ENCODE data around the gene HNRNPUL2.
"Not testable (repeated sequence)": the region's sequence is repeated elsewhere in the genome, so short reads cannot be mapped to it uniquely, and the experiment has no call there.

The HNRNPUL2 gene

DNA sequence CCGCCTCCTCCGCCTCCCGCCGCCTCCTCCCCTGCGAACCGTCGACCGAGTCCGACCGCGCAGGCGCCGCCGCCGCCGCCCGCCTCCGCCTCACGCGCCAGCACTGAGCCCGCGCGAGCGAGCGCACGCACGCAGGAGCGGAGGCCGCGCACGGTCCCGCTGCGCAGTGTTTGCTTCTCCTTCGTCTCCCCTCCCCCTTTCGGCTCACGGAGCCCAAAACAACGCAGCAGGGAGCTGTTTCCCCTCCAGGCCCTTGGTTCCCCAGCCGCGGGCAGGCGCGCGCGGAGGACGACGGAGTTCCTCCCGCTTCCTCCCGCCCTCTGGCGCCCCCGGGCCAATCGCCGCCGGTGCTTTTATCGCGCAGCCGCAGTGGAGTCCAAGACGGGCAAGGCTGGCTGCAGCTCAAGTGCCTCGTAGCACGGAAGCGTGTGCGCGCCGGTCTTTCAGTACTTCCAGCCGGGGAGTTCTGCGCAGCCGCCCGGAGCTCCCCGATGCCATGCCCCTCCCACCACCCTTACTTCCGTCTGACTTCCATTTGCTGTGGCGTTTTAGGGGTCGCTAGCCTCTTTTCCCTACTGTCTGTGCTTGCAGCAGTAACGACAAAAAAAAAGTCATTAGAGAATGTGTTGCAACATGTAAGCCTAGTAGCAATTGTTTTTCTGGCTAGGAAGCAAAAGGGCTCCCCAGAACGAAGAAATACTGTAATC is at the start of gene HNRNPUL2:
TSS of gene HNRNPUL2 (minus strand) at position 293 of the 707 bp plus-strand sequence. CDS start 301 bp downstream, outside the sequence.
- peak; percentile 99 for DNase-seq

- DNase-seq: no peak
These were observed 48.4 kb upstream of the HNRNPUL2 start for GRCh38 chr11:62775646-62776045.

- no peak for DNase-seq
These were observed 47.1 kb upstream of the HNRNPUL2 start for GRCh38 chr11:62774407-62774806.

DNA sequence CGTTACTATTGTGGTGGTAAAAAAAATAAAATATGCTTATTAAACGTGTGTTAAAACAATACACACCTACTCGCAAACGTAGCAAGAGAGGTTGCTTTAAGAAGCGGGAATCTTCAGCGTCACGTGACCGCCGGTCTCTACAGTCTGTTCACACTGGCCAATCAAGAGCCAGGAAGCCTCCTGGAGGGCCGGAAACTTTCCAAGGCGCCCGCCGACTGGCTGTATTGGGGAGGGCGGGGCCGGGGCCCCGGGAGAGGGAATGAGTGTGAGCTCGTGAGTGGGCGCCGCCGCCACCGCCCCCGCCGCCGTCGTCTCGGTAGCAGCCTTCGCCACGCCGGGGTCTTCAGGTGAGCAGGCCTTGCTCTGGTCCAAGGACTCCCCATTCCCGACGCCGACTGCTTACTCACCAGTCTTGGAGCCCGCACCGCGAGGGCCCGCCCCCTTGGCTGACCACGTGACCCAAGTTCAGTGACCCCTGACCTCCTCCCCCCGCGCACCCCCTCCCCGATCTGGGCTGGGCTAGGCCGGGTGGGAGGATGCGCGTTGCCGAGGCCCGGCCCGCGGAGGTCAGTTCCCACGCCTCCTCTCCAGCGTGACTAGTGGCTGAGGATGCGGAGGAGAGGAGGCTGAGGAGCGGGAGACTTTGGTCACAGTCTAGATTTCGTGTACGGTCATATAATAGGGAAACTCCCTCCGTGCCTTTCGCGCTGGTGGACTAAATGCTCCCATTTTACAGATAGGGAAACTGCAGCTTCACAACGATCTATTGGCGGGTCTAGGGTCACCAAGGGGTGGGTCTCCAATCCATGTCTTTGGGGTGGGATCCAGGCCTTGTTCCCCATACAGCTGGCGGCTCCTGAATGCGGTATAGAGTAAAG is 44.1 kb upstream of the HNRNPUL2 start, which contains the start of gene TAF6L:
TSS of gene TAF6L (plus strand) at position 253 of the 878 bp plus-strand sequence. CDS start 4,388 bp downstream, outside the sequence.
- peak; percentile 98 for DNase-seq

DNA sequence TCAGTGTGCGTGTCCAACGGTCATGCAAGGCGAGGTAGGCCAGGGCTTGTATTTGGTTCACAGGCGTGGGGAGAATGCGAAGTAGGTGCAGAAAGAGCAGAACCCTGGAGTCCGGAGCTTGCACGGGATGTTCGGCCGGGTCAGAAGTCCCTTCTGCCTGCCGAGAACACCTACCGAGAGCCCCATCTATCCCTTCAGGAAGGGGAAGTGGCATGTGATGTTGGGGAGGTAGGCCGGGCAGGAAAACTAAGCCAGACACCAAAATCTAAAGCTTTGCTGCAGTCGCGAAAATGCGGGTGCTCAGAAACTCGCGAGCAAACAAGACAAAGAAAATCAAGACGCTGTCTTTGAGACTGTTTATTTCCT is 43.5 kb upstream of the HNRNPUL2 start:
- DNase-seq: no peak

DNA sequence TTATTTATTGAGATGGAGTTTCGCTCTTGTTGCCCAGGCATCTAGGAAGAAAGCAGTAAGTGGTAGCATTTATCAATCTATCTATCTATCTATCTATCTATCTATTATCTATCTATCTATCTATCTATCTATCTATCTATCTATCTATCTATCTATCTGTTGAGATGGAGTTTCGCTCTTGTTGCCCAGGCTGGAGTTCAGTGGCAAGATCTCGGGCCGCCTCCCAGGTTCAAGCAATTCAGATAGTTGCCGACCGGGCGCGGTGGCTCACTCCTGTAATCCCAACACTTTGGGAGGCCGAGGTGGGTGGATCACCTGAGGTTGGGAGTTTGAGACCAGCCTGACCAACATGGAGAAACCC is 33.6 kb upstream of the HNRNPUL2 start:
- not testable (repeated sequence) for DNase-seq

GRCh38 chr11:62757846-62758788 is 30.9 kb upstream of the HNRNPUL2 start:
- DNase-seq: no peak

- no peak for DNase-seq
These were observed 27.9 kb upstream of the HNRNPUL2 start for GRCh38 chr11:62755086-62755615.

- peak; percentile 99 for DNase-seq
These were observed 26.7 kb upstream of the HNRNPUL2 start, which contains the start of gene ZBTB3 for GRCh38 chr11:62753736-62754603. Gene ZBTB3, minus strand, starts transcription at chr11:62754160. Its CDS starts 496 bp downstream, at chr11:62753664.

GRCh38 chr11:62752994-62753735 is 25.9 kb upstream of the HNRNPUL2 start:
- DNase-seq: no peak

GRCh38 chr11:62752177-62752785 is 25.0 kb upstream of the HNRNPUL2 start:
- no peak for DNase-seq

DNA sequence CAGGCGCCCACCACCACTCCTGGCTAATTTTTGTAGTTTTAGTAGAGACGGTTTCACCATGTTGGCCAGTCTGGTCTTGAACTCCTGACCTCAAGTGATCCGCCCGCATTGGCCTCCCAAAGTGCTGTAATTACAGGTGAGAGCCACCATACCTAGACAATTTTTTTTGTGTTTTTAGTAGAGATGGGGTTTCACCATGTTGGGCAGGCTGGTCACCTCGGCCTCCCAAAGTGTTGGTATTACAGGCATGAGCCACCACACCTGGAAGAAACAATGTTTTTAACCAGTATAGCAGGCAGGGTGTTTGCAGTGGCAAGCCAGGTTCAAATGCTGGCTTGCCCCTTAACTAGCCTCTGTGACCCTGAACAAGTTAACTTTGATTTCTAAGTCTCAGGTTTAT is 22.7 kb upstream of the HNRNPUL2 start:
- DNase-seq: not testable (repeated sequence)

- no peak for DNase-seq
These were observed 20.4 kb upstream of the HNRNPUL2 start for GRCh38 chr11:62747475-62748160.

DNA sequence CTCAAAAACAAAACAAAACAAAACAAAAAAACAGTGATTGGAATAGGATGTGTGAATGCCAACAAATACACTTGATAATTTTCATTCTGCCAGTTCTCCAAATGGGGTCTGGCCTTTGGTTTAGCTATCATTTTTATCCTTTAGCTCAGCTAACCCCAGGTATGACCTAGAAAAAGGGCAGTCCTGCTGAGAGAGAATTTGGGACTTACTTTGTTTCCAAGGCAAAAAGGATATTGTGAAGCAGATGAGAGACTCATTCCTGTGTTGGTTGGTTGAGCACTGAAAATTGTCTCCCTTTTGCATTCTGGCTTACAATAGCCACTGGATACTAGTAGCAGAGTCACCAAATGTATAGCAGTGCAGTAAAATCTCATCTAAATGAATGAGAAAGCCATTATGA is 9.9 kb upstream of the HNRNPUL2 start:
- DNase-seq: no peak

DNA sequence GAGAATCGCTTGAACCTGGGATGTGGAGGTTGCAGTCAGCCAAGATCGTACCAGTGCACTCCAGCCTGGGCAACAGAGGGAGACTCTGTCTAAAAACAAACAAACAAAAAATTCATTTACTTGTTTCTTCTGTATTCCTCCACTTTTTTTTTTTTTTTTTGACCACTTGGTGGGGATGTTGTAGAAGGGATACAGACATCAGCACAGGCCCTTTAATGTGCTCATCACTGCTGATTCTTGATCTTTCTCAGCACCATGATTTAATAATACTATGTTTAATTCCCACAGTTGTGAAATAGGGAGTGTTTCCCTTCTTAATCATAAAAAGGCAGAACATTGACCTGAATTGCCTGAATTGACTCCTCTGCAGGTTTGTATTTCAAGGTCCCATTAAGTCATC is 5.6 kb upstream of the HNRNPUL2 start:
- DNase-seq: no peak

GRCh38 chr11:62730076-62730475 is 2.8 kb upstream of the HNRNPUL2 start:
- DNase-seq: not testable (repeated sequence)

- DNase-seq: peak; percentile 87
These were observed 1.1 kb upstream of the HNRNPUL2 start, which contains the start of gene TTC9C for GRCh38 chr11:62728171-62728988. Gene TTC9C, plus strand, starts transcription at chr11:62728486. Its CDS starts 363 bp downstream, at chr11:62728849.

DNA sequence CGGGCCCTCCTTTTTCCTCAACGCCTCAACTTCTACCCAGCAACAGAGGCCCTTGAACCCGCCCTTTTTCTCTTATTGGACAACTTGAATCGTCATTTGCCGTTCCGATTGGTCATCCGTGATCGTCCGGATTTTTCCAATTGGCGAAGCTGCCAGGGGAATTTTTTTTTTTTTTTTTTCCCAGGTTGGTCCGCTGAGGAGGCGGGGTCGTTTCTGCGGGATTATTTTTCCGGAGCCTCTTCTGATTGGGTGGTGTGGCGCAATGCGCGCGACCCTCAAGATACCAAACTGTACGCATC is 564 bp upstream of the HNRNPUL2 start:
- peak; percentile 99 for DNase-seq

DNA sequence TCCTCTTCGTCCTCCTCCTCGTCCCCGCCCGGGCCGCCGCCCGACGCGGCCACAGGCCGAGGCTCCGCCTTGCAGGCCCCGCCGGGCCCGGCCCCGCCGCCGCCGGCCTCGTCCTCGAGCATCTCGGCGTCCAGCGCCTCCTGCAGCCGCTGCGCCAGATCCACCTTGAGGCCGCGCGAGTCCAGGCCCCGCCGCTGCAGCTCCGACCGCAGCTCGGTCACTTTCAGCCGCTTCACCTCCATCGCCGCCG is 417 bp downstream of the HNRNPUL2 start:
- DNase-seq: no peak

All from NCI-H1105 (cell line).